Hypothalamus (tissue), 51 donors: ENCODE results near the gene FOCAD.

Experiments
- DNase-seq, 51 donors: peaks; one replicate each; lab custom pipeline; 2025; lab: John Stamatoyannopoulos, UW

FOCAD gene

GRCh38 chr9:20870115-20870514 lies 186.1 kb downstream of the FOCAD start:
- no peak for DNase-seq

- DNase-seq = no peak
Measured at GRCh38 chr9:20872340-20872977, 188.4 kb downstream of the FOCAD start.

GRCh38 chr9:20873240-20873865 lies 189.3 kb downstream of the FOCAD start:
- DNase-seq = no peak

GRCh38 chr9:20880271-20880670 lies 196.2 kb downstream of the FOCAD start:
- no peak for DNase-seq

- DNase-seq = no peak
Measured at GRCh38 chr9:20880675-20881074, 196.6 kb downstream of the FOCAD start.

GRCh38 chr9:20884985-20885593 lies 201.0 kb downstream of the FOCAD start:
- DNase-seq = peak in 23 of 51 donors; percentile 0 to 45 (median 11)

- DNase-seq = no peak
Measured at GRCh38 chr9:20898885-20899554, 215.0 kb downstream of the FOCAD start.

- DNase-seq = no peak
Measured at GRCh38 chr9:20903212-20903611, 219.2 kb downstream of the FOCAD start.

GRCh38 chr9:20904995-20905394 lies 220.9 kb downstream of the FOCAD start:
- no peak for DNase-seq

- DNase-seq = no peak
Measured at GRCh38 chr9:20906326-20906725, 222.3 kb downstream of the FOCAD start.

GRCh38 chr9:20908461-20908860 lies 224.4 kb downstream of the FOCAD start:
- no peak for DNase-seq

- no peak for DNase-seq
Measured at GRCh38 chr9:20914556-20914955, 230.5 kb downstream of the FOCAD start.

- no peak for DNase-seq
Measured at GRCh38 chr9:20921362-20921761, 237.3 kb downstream of the FOCAD start.

- no peak for DNase-seq
Measured at GRCh38 chr9:20925256-20926045, 241.4 kb downstream of the FOCAD start.

GRCh38 chr9:20929276-20929675 lies 245.2 kb downstream of the FOCAD start:
- DNase-seq = peak in 15 of 51 donors; percentile 1 to 56 (median 15)

- no peak for DNase-seq
Measured at GRCh38 chr9:20930836-20931235, 246.8 kb downstream of the FOCAD start.

- DNase-seq = no peak
Measured at GRCh38 chr9:20940447-20941173, 256.6 kb downstream of the FOCAD start.

- peak in 22 of 51 donors; percentile 5 to 60 (median 26) for DNase-seq
Measured at GRCh38 chr9:20941174-20941690, 257.2 kb downstream of the FOCAD start.

GRCh38 chr9:20944507-20944906 lies 260.4 kb downstream of the FOCAD start:
- no peak for DNase-seq

- peak in 11 of 51 donors; percentile 3 to 53 (median 8) for DNase-seq
Measured at GRCh38 chr9:20945269-20945668, 261.2 kb downstream of the FOCAD start.
